Stimulated activated naive CD8-positive, alpha-beta T cell treated with anti-CD3 and anti-CD28 coated beads, Interleukin-15, amount 100 ng/mL, for 72 hours (primary cell): ENCODE data around the gene FRYL.
A peak's percentile ranks its signal among the peaks of the same experiment; 100 is the strongest.

ENCODE experiments used
- ATAC-seq: fragments of 150-1000 bp; cut with Tn5 transposase; 2 replicates; pipeline ENCODE4 v1.10.0; 2021; ENCODE audit warnings: mild to moderate bottlenecking, moderate library complexity
- DNase-seq, 2 donors: peaks; one replicate each; pipeline ENCODE4 v3.0.0; 2021 to 2022
- H3K27ac Mint-ChIP-seq, 2 donors: one replicate each; pipeline ENCODE4 v1.8.0; 2022; ENCODE audit warnings: mild to moderate bottlenecking in 2 of 2, mixed read lengths in 2 of 2, moderate library complexity in 2 of 2
- H3K27me3 Mint-ChIP-seq: one replicate; pipeline ENCODE4 v1.8.0; 2022; ENCODE audit warnings: mixed read lengths
- H3K4me1 Mint-ChIP-seq: one replicate; pipeline ENCODE4 v1.8.0; 2022; ENCODE audit warnings: mild to moderate bottlenecking, mixed read lengths
- H3K4me3 Mint-ChIP-seq, 2 donors: one replicate each; pipeline ENCODE4 v1.8.0; 2022; ENCODE audit warnings: mild to moderate bottlenecking in 2 of 2, mixed read lengths in 2 of 2, moderate library complexity in 1 of 2
- H3K9me3 Mint-ChIP-seq, 2 donors: one replicate each; pipeline ENCODE4 v1.8.0; 2022; ENCODE audit warnings: mixed read lengths in 2 of 2

FRYL gene

DNA sequence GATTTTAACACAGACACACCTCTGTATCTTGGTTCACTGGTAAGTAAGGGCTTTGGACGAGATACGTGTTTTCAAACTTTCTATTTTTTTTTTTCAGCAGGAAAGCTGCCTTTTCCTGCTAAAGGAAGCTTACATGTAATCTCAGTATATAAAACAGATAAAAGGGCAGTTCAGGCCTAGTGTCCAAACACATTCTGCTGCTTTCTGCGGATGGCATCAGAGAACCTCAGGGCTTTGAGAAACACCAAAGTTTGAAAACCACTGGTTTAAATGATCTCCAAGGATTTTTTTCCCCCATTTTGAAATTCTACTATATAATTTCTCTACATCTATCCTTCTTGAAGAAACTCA lies 214.1 kb downstream of the FRYL start:
- Mint-ChIP-seq H3K27me3 (no peaks in the 10 kb centered on the region), H3K9me3 (no peaks in the 10 kb centered on the region), H3K4me1 (no peaks in the 10 kb centered on the region), H3K27ac (no peak overlapping the region), H3K4me3 (no peak overlapping the region)
- DNase-seq (no peak), ATAC-seq (no peak)

DNA sequence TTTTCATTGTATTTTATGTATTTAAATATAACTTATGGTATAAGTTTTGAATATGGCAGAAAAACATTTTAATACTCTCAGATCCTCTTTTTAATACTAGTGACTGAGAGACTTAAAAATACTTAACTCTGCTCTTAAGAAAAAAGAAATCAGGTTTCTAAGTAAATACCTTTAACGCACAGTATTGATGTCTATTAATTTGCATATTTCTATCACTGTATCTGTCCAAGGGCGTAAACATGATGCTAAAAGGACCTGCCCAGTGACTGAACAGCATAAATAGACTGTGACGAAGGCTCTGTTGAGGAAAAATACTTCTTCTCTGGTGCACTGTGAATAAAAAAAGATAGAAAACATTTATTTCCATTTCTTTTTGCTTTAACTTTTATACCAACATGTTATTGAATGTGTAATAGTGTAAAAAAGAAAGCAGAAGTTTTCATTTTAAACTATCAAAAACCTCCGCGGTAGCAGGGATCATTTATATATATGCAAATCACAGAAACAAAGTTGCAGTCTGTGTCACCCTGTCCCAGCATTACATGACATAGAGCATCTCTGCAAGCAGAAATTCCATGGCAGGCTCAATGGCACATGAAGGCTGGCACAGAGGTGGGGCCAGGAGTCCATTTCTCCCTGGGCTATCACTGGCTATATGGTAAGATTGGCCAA lies 214.6 kb downstream of the FRYL start:
- DNase-seq = no peak
- Mint-ChIP-seq H3K27me3 (no peaks in the 10 kb centered on the region), H3K4me1 (no peaks in the 10 kb centered on the region), H3K27ac (no peak overlapping the region), H3K4me3 (no peak overlapping the region), H3K9me3 (no peaks in the 10 kb centered on the region)
- ATAC-seq = no peak

DNA sequence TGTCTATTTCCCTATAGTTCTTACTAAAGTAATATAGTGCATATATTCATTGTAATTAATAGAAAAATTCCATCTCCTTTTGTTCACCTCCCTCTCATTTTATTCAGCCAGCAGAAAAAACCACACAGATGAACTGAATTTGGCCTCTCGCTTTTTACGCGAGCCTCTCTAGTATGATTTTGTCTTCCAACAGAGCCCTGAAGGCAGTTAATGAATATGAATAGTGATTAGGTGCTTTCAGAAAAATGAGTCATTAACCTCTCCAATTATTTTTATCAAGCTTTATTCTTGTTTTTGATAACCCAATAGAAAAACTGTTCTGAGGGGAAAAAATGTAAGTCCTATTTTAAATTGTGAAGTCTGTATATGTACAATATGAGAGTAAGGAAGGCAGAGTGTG lies 215.9 kb downstream of the FRYL start:
- DNase-seq (no peak), ATAC-seq (no peak)
- Mint-ChIP-seq H3K4me3 (no peak overlapping the region), H3K27me3 (no peaks in the 10 kb centered on the region), H3K4me1 (no peaks in the 10 kb centered on the region), H3K27ac (peak overlapping the region in 1 of 2 donors; percentile 28), H3K9me3 (no peaks in the 10 kb centered on the region)

DNA sequence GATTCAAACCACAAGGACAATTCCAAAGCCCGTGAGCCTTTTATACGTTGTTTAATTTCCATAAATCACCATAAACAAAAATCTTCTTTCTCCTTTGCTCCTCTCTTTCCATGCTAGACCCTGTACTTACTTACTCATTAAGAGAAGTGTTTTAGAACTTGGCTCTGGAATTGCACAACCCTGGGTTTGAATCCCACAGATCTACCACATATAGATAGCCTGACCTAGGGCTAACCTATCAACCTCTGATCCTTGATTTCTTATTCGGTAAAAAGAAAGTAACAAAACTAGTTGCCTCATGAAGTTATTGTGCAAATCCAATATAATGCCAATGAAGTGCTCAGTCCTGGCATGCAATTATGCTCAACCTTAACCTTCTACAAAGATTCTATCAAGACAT lies 221.3 kb downstream of the FRYL start:
- Mint-ChIP-seq H3K9me3 (no peaks in the 10 kb centered on the region), H3K4me1 (peaks cover 6% of the 10 kb centered on the region), H3K4me3 (no peak overlapping the region), H3K27me3 (no peaks in the 10 kb centered on the region), H3K27ac (no peak overlapping the region)
- DNase-seq = no peak
- ATAC-seq = no peak

DNA sequence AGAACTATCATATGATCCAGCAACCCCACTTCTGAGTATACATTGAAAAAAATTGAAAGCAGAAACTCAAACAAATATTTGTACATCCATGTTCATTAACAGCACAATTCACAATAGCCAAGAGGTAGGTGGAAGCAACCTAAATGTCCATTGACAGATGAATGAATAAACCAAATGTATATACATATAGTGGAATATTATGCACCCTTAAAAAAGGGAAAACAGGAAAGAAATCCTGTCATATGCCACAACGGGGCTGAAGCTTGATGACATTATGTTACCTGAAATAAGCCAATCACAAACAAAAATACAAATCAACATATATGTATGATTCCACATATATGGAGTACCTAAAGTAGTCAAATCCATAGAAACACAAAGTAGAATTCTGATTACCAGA lies 222.1 kb downstream of the FRYL start:
- ATAC-seq (no peak), DNase-seq (no peak)
- H3K27ac Mint-ChIP-seq = no peak overlapping the region
- no peak overlapping the region for H3K4me3 Mint-ChIP-seq
- no peaks in the 10 kb centered on the region for H3K9me3 Mint-ChIP-seq
- H3K27me3 Mint-ChIP-seq = no peaks in the 10 kb centered on the region
- peaks cover 6% of the 10 kb centered on the region for H3K4me1 Mint-ChIP-seq

DNA sequence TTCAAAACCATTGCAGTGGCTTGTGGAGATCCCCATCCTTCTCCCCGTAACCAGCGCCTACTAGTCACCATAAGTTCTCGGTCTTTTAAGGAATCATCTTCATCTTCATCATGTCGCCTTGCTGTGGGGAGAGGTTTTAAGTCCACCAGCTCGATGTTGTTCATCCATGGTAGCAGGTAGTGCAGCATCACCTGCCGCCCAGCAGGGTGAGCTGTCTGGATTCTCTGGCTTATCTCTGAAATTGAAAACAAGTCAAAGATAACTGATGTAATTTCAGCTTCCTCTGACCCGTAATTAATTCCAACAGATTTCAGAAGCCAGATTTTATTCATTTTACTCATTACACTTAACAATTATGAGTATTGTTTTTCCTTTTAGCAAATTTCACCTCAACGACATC lies 222.6 kb downstream of the FRYL start:
- H3K27me3 Mint-ChIP-seq = no peaks in the 10 kb centered on the region
- ATAC-seq (no peak), DNase-seq (no peak)
- no peak overlapping the region for H3K4me3 Mint-ChIP-seq
- H3K27ac Mint-ChIP-seq = no peak overlapping the region
- H3K4me1 Mint-ChIP-seq = peaks cover 6% of the 10 kb centered on the region
- H3K9me3 Mint-ChIP-seq = no peaks in the 10 kb centered on the region

DNA sequence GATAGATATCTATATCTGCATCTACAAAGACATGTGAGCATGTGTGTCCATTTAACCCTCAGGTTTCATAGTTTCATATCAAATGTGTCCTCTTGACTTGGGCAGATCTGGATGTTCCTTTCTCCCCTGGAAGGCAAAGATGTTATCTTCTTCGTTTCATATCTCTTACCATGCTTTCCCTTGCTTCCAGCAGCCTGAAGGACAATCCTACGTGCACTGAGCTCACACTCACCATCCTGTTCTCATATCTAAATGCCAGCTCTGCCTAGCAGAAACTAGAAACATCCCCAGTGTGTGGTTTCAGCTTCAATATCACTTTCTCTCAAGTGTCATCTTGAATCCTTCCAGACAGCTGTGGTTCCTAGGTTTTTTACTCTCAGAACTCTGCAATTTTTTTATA lies 223.8 kb downstream of the FRYL start:
- H3K4me3 Mint-ChIP-seq = no peak overlapping the region
- no peak overlapping the region for H3K27ac Mint-ChIP-seq
- H3K9me3 Mint-ChIP-seq = no peaks in the 10 kb centered on the region
- H3K4me1 Mint-ChIP-seq = peaks cover 6% of the 10 kb centered on the region
- no peak for DNase-seq
- H3K27me3 Mint-ChIP-seq = no peaks in the 10 kb centered on the region
- ATAC-seq = peak; percentile 57

DNA sequence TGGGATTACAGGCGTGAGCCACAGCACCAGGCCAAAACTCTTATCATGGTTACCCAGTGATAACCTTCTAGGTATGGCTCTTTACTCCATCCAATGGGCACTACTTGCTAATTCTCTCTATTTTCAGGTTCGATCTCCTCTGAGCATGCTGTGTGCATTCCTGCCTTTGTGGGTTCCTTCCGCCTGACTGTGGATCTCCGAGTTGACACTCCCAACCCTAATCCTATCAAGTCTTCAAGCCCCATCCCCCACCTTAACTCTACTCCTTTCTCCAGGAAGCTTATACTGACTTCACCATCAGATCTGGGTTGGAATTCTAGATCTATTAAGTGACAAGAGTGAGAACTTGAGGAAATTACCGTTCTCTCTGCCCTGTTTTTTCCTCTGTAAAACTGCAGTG lies 225.5 kb downstream of the FRYL start:
- Mint-ChIP-seq H3K4me3 (no peak overlapping the region), H3K27me3 (no peaks in the 10 kb centered on the region), H3K9me3 (no peaks in the 10 kb centered on the region), H3K4me1 (peaks cover 6% of the 10 kb centered on the region), H3K27ac (no peak overlapping the region)
- no peak for ATAC-seq
- no peak for DNase-seq

DNA sequence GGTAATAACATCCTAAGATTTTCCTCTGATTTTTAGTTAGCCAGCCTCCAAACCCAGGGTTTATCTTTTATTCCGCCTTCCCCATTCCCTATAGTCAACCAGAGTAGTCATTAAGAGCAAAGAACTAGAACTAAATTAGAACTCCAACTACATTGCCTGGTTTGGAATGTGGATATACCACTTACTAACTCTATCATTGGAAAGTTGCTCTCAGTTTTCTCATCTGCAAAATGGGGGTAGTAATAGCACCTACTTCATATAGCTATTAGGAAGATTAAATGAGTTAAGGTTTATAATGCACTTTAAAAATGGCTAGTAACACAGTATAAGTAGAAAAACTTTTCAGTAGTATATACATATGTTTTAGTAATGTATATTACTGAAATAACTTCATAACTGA lies 226.4 kb downstream of the FRYL start:
- no peaks in the 10 kb centered on the region for H3K27me3 Mint-ChIP-seq
- no peaks in the 10 kb centered on the region for H3K9me3 Mint-ChIP-seq
- H3K4me3 Mint-ChIP-seq = no peak overlapping the region
- peaks cover 6% of the 10 kb centered on the region for H3K4me1 Mint-ChIP-seq
- H3K27ac Mint-ChIP-seq = no peak overlapping the region
- no peak for ATAC-seq
- no peak for DNase-seq

DNA sequence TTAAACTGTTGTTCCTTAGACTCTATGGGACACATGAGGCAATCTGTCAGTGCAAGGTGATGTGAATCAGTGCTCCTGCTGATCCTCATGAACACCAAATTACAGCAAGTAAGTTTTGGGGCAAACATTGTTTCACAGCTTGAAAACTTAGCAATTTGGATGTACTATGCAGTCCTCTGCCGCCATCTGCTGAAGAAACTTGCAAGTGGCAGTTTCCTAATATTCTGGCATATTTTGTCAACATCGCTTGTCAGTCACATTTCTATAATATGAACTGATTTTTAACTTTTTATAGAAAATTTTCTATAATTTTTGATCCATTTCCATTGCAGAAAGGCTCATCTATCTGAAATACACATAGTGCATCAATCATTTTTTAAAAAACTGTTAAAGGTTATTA lies 233.7 kb downstream of the FRYL start:
- DNase-seq = peak in 1 of 2 donors; percentile 22
- no peaks in the 10 kb centered on the region for H3K4me1 Mint-ChIP-seq
- ATAC-seq = no peak
- H3K9me3 Mint-ChIP-seq = no peaks in the 10 kb centered on the region
- H3K27ac Mint-ChIP-seq = no peak overlapping the region
- no peak overlapping the region for H3K4me3 Mint-ChIP-seq
- H3K27me3 Mint-ChIP-seq = no peaks in the 10 kb centered on the region

DNA sequence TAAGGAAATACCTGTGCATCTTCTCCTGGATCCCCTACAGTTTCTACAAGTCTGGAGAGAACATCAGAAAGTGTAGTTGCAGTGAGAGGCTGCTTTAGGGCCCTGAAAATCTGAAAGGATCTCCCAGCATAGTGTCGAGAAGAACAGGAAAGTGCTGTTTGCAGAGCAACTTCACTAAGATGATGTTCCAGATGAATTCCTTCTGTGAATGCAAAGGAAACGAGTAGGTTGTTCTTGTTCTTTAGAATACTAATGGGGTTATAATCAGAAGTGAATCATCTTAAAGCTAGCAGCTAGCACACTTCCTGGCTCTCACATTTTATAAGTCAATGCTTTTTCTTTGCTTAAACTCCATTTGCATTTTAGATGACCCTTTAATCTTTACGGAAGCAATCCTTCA lies 236.3 kb downstream of the FRYL start:
- ATAC-seq = no peak
- H3K27me3 Mint-ChIP-seq = no peaks in the 10 kb centered on the region
- H3K4me1 Mint-ChIP-seq = no peaks in the 10 kb centered on the region
- no peak for DNase-seq
- no peaks in the 10 kb centered on the region for H3K9me3 Mint-ChIP-seq
- no peak overlapping the region for H3K4me3 Mint-ChIP-seq
- H3K27ac Mint-ChIP-seq = no peak overlapping the region

DNA sequence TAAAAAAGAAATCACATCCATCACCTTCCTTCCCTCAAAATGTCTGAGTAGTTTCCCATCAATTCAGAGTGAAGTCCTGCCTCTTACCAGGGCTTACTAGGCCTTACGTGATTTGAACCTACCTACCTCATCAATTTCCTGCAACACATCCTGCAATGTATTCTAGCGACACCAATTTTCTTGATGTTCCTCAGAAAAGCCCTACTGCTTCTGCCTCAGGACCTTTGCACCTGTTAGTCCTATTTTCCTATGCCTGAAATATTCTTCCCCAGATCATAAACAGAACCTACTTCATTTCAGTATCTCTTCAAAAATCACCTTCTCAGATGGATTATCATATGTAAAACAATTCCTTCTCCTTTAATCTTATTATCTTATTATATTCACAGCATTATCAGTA lies 237.2 kb downstream of the FRYL start:
- Mint-ChIP-seq H3K9me3 (no peaks in the 10 kb centered on the region), H3K27ac (no peak overlapping the region), H3K27me3 (no peaks in the 10 kb centered on the region), H3K4me1 (no peaks in the 10 kb centered on the region), H3K4me3 (no peak overlapping the region)
- DNase-seq (no peak), ATAC-seq (no peak)

DNA sequence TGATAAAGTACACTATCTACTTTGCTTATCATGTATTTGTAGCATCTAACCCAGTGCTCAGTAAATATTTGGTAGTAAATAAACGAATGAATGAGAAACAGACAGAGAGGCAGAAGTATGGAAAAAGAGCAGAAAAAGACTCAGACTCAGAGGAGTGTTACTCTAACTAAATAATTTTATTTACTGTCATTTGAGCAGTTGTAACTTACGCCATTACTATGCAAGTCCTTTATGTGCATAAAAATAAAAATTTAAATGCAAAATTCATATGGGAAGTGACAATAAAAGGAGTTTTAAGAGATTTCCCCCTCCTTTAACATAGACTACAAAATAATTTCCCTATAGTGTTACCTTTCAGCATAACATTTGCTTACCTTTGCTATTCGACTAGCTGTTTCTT lies 240.5 kb downstream of the FRYL start:
- ATAC-seq (no peak), DNase-seq (no peak)
- H3K9me3 Mint-ChIP-seq = no peaks in the 10 kb centered on the region
- no peak overlapping the region for H3K27ac Mint-ChIP-seq
- H3K4me1 Mint-ChIP-seq = no peaks in the 10 kb centered on the region
- no peak overlapping the region for H3K4me3 Mint-ChIP-seq
- H3K27me3 Mint-ChIP-seq = no peaks in the 10 kb centered on the region

DNA sequence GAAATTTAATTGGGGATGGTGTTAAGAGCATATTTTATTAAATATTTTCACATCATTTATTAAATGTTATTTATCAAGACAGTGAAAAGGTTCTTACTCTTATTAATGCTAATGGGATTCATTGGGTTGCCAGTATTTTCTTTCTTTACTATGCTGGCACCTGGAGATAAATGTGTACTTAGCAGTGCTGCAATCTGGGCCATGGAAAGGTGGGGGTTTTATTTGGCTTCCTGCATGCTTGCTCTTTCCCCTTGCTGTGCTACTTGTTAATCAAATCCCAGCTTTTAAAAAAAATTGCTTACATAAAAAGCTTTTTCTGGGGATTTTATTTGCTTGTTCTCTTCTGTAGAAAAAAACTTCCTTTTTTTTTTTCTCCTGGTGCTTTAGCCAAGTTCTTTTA lies 241.7 kb downstream of the FRYL start:
- Mint-ChIP-seq H3K4me1 (no peaks in the 10 kb centered on the region), H3K9me3 (no peaks in the 10 kb centered on the region), H3K4me3 (no peak overlapping the region), H3K27me3 (no peaks in the 10 kb centered on the region), H3K27ac (no peak overlapping the region)
- ATAC-seq = no peak
- no peak for DNase-seq

DNA sequence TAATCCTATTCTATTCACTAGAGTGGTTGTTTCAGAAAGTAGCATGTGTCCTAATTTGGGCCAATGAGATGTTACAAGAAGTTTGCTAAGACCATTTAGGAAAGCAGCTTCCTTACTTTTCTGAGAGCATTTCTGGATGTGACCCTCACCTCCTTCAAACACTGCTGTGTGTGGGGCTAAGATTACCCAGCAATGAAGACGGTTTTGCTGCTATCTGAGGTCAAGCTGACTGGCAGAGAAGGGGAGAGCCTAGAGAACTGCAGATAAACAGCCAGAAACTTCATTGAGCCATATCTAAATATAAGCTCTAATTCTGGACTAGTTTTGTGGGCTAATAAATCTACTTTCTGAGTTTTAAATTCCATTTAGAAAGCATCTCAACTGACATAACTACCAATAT lies 253.7 kb downstream of the FRYL start:
- Mint-ChIP-seq H3K9me3 (no peaks in the 10 kb centered on the region), H3K27ac (no peak overlapping the region), H3K27me3 (no peaks in the 10 kb centered on the region), H3K4me3 (no peak overlapping the region), H3K4me1 (no peaks in the 10 kb centered on the region)
- DNase-seq (no peak), ATAC-seq (no peak)

DNA sequence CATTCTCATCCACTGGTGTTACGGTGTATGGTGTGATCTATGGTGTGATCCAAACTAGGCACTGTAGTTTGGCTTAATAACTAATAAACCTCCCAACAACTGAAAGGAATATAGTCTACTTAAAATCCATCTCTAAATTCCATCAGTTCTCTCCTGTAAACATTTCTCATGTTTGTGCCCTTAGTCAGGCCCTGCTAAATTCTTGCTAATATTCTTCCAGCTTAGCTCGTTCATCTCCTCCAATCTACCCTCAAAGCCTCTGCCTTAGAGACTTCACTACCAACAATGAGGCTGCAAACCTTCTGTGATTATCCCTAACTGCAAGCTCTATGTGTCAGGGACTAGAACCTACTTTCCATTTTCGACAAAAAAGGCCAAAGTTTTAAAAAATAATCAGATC lies 261.9 kb downstream of the FRYL start:
- Mint-ChIP-seq H3K9me3 (no peaks in the 10 kb centered on the region), H3K4me3 (no peak overlapping the region), H3K27ac (no peak overlapping the region), H3K27me3 (no peaks in the 10 kb centered on the region), H3K4me1 (no peaks in the 10 kb centered on the region)
- ATAC-seq (no peak), DNase-seq (no peak)

DNA sequence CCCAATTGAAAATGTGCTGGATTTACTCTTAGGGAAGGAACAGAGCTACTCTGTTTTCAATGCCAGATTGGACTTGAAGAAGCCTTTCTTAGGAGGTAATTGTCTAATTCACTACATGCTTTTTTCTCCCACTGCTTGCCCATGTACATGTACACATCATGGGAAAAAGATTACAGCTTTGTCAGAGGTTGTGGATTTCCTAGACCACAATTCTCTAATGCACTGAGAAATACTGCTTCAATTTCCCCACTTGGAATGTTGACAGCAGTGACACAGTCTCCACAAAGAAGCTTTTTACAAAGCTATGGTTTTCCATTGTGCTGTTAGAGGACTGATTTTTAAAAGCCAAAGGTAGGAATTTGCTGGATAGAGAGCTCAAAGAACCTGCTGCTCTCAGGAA lies 270.5 kb downstream of the FRYL start:
- DNase-seq = no peak
- ATAC-seq = no peak
- Mint-ChIP-seq H3K4me3 (no peak overlapping the region), H3K4me1 (no peaks in the 10 kb centered on the region), H3K27me3 (no peaks in the 10 kb centered on the region), H3K27ac (no peak overlapping the region), H3K9me3 (no peaks in the 10 kb centered on the region)
